ENCODE results near the gene COL11A2.

DNA sequence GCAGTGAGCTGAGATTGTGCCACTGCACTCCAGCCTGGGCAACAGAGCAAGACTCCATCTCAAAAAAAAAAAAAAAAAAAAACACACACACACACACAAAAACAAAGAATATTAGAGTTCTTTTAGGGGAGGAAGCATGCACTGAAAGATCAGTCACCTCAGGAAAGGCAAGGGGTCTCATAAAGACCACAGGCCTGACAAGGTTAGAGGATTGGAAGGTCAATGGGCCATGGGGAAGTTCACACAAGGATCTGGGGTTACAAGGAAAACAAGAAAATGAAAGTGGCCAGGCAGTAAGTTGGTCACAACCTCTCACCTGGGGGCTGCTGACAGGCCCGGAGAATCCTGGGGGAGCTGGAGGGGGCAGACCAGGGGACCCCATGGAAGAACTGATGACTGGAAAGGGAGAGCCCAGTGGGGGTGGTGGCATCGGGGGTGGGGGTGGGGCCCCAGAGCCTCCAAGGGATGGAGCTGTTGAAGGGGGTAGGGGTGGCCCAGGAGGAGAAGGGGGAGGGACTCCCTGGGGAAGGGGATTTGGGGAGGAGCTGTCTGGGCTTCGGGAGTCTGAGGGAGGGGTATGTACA lies 6.7 kb upstream of the COL11A2 start:
- TF ChIP-seq GATA2 (IDR thresholded peaks at IDR 0.05; ENCODE audit: low read depth, low read length) (no peak), GATA3 (IDR thresholded peaks at IDR 0.05; ENCODE audit: low read depth, low read length) (no peak)
